ENCODE measurements around the gene HES7. TPM values are rescaled to one million over a fixed set of nuclear protein-coding genes. Genes with fewer than 3 reads are reported as not detected.

Gene HES7
- total RNA-seq, 1 experiment from 2014 or later, result 0.33 TPM

- Mint-ChIP-seq H3K4me3 (no peak overlapping the region), H3K27ac (no peak overlapping the region)
- H3K4me1 ChIP-seq (ENCODE audit: insufficient read depth, low read length), result no peaks in the 10 kb centered on the region
Measured at GRCh38 chr17:8103549-8103948, 20.4 kb downstream of the HES7 start.

More at GRCh38 chr17:8103549-8103948, 20.4 kb downstream of the HES7 start:
- Histone ChIP-seq H2BK12ac (ENCODE audit: insufficient read length, low read depth, low read length) (no peak overlapping the region), H4K20me1 (ENCODE audit: control insufficient read depth, insufficient read depth, insufficient read length) (no peaks in the 10 kb centered on the region), H3K9me3 (ENCODE audit: control insufficient read depth, low read depth, low read length) (no peaks in the 10 kb centered on the region), H4K5ac (ENCODE audit: insufficient read length, low read depth, low read length) (no peak overlapping the region), H4K91ac (ENCODE audit: insufficient read length, low read depth, low read length) (no peak overlapping the region), H2BK15ac (ENCODE audit: low read depth, low read length) (no peak overlapping the region), H3K18ac (ENCODE audit: insufficient read length, low read depth, low read length) (no peak overlapping the region), H3T11ph (ENCODE audit: low read length) (no peak overlapping the region), H4K8ac (replicated peaks; ENCODE audit: insufficient read length, low read depth, low read length) (no peak overlapping the region), H3K4ac (ENCODE audit: low read depth, low read length) (no peak overlapping the region), H3K14ac (ENCODE audit: insufficient read depth, low read length) (no peak overlapping the region), H3K27ac (ENCODE audit: insufficient read length, low read depth, low read length) (no peak overlapping the region), H3K79me1 (ENCODE audit: insufficient read depth, low read depth, low read length, poor library complexity, severe bottlenecking) (no peaks in the 10 kb centered on the region), H2BK20ac (ENCODE audit: low read depth, low read length, poor library complexity, severe bottlenecking) (no peak overlapping the region), H2BK5ac (ENCODE audit: insufficient read length, low read length) (no peak overlapping the region), H3K9ac (ENCODE audit: extremely low read depth, insufficient read length, low read length) (no peak overlapping the region), H2AFZ (ENCODE audit: low read length) (no peak overlapping the region), H3K56ac (ENCODE audit: insufficient read length, low read depth, low read length) (no peak overlapping the region), H3K4me2 (ENCODE audit: insufficient read depth, insufficient read length, low read length) (no peak overlapping the region), H3K23ac (ENCODE audit: insufficient read length, low read depth, low read length) (no peak overlapping the region), H2AK5ac (ENCODE audit: insufficient read length, low read length) (no peak overlapping the region), H2BK120ac (ENCODE audit: low read depth, low read length, poor library complexity, severe bottlenecking) (no peak overlapping the region), H3K23me2 (ENCODE audit: insufficient read length, low read depth, low read length, poor library complexity, severe bottlenecking) (no peaks in the 10 kb centered on the region), H3K79me2 (ENCODE audit: insufficient read depth, low read length) (no peaks in the 10 kb centered on the region), H3K27me3 (ENCODE audit: insufficient read depth, low read length) (no peaks in the 10 kb centered on the region; the same call in 1 of the 2 replicates)
- peaks cover 6 to 7% of the 10 kb centered on the region in 2 experiments for H3K4me1 Mint-ChIP-seq
- TF ChIP-seq CTCF (conservative IDR thresholded peaks at IDR 0.05), result no peak
- no peaks in the 10 kb centered on the region for H3K36me3 Mint-ChIP-seq (ENCODE audit: insufficient read depth in 1 of 3, low read depth in 3 of 3)
- no peak for DNase-seq
- no CpG with 5 or more reads among the region's 4 CpGs for WGBS (ENCODE audit: extremely low coverage, insufficient read length, low lambda C conversion rate)
- H3K9me3 Mint-ChIP-seq, result no peaks in the 10 kb centered on the region
- peaks cover 32% of the 10 kb centered on the region for H3K27me3 Mint-ChIP-seq (ENCODE audit: low read depth)

Data from H9 (cell line).